Trophoblast cell (in vitro differentiated cells and primary cell): ENCODE measurements around the gene DNMT1.

Experiments used
- DNase-seq, 2 donors: peaks; one replicate each; pipeline ENCODE4 v3.0.0-alpha.2; 2016
- H2AFZ ChIP-seq: 2 replicates; pipeline ENCODE4 v1.6.1; 2013; ENCODE audit warnings: low read length, moderate library complexity, mild to moderate bottlenecking; ENCODE audit not compliant: insufficient read depth, poor library complexity
- H2AK5ac ChIP-seq: 2 replicates; pipeline ENCODE4 v1.6.1; 2013; ENCODE audit warnings: mild to moderate bottlenecking, low read length
- H2BK120ac ChIP-seq: 2 replicates; pipeline ENCODE4 v1.6.1; 2013; ENCODE audit warnings: low read length, mild to moderate bottlenecking, moderate library complexity; ENCODE audit not compliant: insufficient read depth, poor library complexity
- H2BK12ac ChIP-seq: 2 replicates; pipeline ENCODE4 v1.6.1; 2013; ENCODE audit warnings: mild to moderate bottlenecking, low read length, moderate library complexity
- H2BK5ac ChIP-seq: 2 replicates; pipeline ENCODE4 v1.6.1; 2013; ENCODE audit warnings: low read length, low read depth, moderate library complexity, mild to moderate bottlenecking; ENCODE audit not compliant: poor library complexity
- H3K14ac ChIP-seq: 2 replicates; pipeline ENCODE4 v1.6.1; 2013; ENCODE audit warnings: mild to moderate bottlenecking, low read length
- H3K18ac ChIP-seq: 2 replicates; pipeline ENCODE4 v1.6.1; 2013; ENCODE audit warnings: mild to moderate bottlenecking, low read length
- H3K23ac ChIP-seq: 2 replicates; pipeline ENCODE4 v1.6.1; 2013; ENCODE audit warnings: low read length
- H3K27ac ChIP-seq: 2 replicates; pipeline ENCODE4 v1.5.1; 2013; ENCODE audit warnings: low read depth, mild to moderate bottlenecking, inconsistent platforms, low read length, moderate library complexity
- H3K27me3 ChIP-seq: 2 replicates; pipeline ENCODE4 v1.6.1; 2013; ENCODE audit warnings: inconsistent platforms, mild to moderate bottlenecking, low read length, moderate library complexity; ENCODE audit not compliant: insufficient read depth
- H3K36me3 ChIP-seq, 2 experiments: 1 replicate in 1 of 2; 2 replicates in 1 of 2; pipeline ENCODE4 v1.6.1; 2013; ENCODE audit warnings: low read length in 2 of 2, mild to moderate bottlenecking in 2 of 2, moderate library complexity in 1 of 2; ENCODE audit not compliant: insufficient read depth in 2 of 2, control insufficient read depth in 1 of 2
- H3K4ac ChIP-seq: 2 replicates; pipeline ENCODE4 v1.6.1; 2013; ENCODE audit warnings: low read depth, mild to moderate bottlenecking, low read length, moderate library complexity
- H3K4me1 ChIP-seq, 2 experiments: 1 replicate in 1 of 2; 2 replicates in 1 of 2; pipeline ENCODE4 v1.6.1; 2013; ENCODE audit warnings: low read length in 2 of 2, mild to moderate bottlenecking in 2 of 2, moderate library complexity in 1 of 2; ENCODE audit not compliant: insufficient read depth in 2 of 2, control insufficient read depth in 1 of 2
- H3K4me2 ChIP-seq: 2 replicates; pipeline ENCODE4 v1.6.1; 2013; ENCODE audit warnings: inconsistent platforms, mild to moderate bottlenecking, low read length, moderate library complexity
- H3K4me3 ChIP-seq: 2 replicates; pipeline ENCODE4 v1.5.1; 2013; ENCODE audit warnings: mild to moderate bottlenecking, low read depth, low read length, inconsistent platforms
- H3K79me1 ChIP-seq: one replicate; pipeline ENCODE4 v1.6.1; 2013; ENCODE audit warnings: low read length
- H3K79me2 ChIP-seq: 2 replicates; pipeline ENCODE4 v1.6.1; 2013; ENCODE audit warnings: low read length, mild to moderate bottlenecking; ENCODE audit not compliant: control insufficient read depth, insufficient read depth, poor library complexity
- H3K9ac ChIP-seq: 2 replicates; pipeline ENCODE4 v1.6.1; 2013; ENCODE audit warnings: mild to moderate bottlenecking, low read length
- H3K9me3 ChIP-seq: 2 replicates; pipeline ENCODE4 v1.6.1; 2013; ENCODE audit warnings: low read depth, mild to moderate bottlenecking, control low read depth, inconsistent platforms, low read length; ENCODE audit not compliant: insufficient read depth
- H4K12ac ChIP-seq: 2 replicates; pipeline ENCODE4 v1.6.1; 2013; ENCODE audit warnings: low read depth, mild to moderate bottlenecking, low read length, moderate library complexity
- H4K8ac ChIP-seq: 2 replicates; pipeline ENCODE4 v1.6.1; 2013; ENCODE audit warnings: low read depth, mild to moderate bottlenecking, low read length, moderate library complexity
- H4K91ac ChIP-seq: one replicate; pipeline ENCODE4 v1.6.1; 2013; ENCODE audit warnings: low read depth, mild to moderate bottlenecking, low read length, moderate library complexity
- WGBS: extraction: QIAGEN DNeasy Blood & Tissue Kit; methylation state at CpG from one replicate; pipeline ENCODE4 v1.1.7; 2013; ENCODE audit warnings: missing lambda C conversion rate; ENCODE audit not compliant: insufficient read length, insufficient coverage; ENCODE audit errors: extremely low coverage; 5-methylcytosine and 5-hydroxymethylcytosine counted together

The DNMT1 gene

DNA sequence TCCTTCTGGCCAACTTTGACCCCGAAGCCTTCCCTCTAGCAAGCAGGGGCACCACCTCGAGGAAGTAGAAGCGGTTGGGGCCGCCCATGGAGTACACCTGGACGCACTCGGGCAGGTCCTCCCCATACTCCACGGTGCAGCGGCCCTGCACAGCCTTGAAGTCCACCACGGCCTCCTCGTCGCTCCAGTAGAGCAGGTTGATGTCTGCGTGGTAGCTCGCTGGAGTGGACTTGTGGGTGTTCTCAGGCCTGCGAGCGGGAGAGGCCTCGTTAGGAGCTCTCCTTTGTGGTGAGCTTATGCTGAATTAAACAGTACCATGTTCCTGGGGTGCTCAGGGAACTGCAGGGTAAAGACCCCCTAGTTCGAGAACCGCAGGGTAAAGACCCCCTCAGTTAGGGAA is 52.8 kb downstream of the DNMT1 start:
- H3K27me3 ChIP-seq, result no peaks in the 10 kb centered on the region
- H4K8ac ChIP-seq, result no peak overlapping the region
- H3K18ac ChIP-seq, result no peak overlapping the region
- H3K36me3 ChIP-seq, result peaks cover 90 to 98% of the 10 kb centered on the region in 2 experiments
- H3K4me2 ChIP-seq, result no peak overlapping the region
- H3K4ac ChIP-seq, result no peak overlapping the region
- H2BK12ac ChIP-seq, result no peak overlapping the region
- H3K23ac ChIP-seq, result no peak overlapping the region
- no peaks in the 10 kb centered on the region for H3K9me3 ChIP-seq
- no peak overlapping the region for H2AK5ac ChIP-seq
- H2BK5ac ChIP-seq, result no peak overlapping the region
- no CpG with 5 or more reads among the region's 18 CpGs for WGBS
- no peak overlapping the region for H4K91ac ChIP-seq
- no peaks in the 10 kb centered on the region for H3K79me2 ChIP-seq
- no peaks in the 10 kb centered on the region for H3K79me1 ChIP-seq
- H3K14ac ChIP-seq, result no peak overlapping the region
- no peak overlapping the region for H3K4me3 ChIP-seq
- H4K12ac ChIP-seq, result no peak overlapping the region
- no peaks in the 10 kb centered on the region for H3K4me1 ChIP-seq
- H2AFZ ChIP-seq, result no peak overlapping the region
- no peak overlapping the region for H3K9ac ChIP-seq
- no peak for DNase-seq
- no peak overlapping the region for H2BK120ac ChIP-seq
- no peak overlapping the region for H3K27ac ChIP-seq

DNA sequence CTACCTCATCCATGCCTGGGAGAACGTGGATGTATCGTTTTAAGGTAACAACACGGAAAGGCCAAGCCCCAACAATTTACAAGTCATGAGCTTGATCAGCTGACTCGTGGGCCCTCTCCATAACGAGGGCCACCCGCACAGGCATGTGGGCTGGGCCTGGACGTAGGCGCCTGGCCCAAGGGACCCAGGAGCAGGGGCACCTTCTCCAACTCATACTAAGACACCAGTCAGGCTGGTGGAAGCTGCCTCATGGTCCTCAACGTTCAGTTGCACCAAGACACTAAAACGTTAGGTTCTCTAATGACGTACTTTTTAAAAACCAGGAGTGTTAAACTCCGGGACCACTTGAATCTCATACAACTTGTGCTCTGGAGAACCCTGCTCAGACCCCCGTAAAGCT is 53.3 kb downstream of the DNMT1 start:
- no peak for DNase-seq
- no peak overlapping the region for H4K12ac ChIP-seq
- no peak overlapping the region for H2BK5ac ChIP-seq

DNA sequence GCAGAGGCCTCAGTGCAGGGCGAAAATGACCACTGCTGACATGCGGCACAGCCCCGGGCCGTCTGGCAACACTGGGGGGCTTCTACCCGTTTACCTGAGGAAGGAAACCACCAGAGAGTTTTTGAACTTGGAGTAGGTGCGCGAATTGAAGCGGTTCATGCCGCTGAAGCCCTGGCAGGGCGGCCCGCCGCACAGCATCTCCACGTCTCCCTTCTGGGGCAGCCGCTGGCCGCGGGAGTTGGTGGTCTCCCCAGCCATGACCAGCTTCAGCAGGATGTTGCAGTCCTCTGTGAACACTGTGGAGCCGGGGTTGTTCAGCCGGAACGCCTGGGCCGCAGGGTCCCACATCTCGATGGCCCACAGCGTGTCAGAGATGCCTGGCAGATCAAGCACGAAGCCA is 54.8 kb downstream of the DNMT1 start:
- Histone ChIP-seq H2BK12ac (no peak overlapping the region), H3K79me2 (no peaks in the 10 kb centered on the region), H3K4me2 (no peak overlapping the region), H2BK5ac (no peak overlapping the region), H3K9ac (no peak overlapping the region), H3K9me3 (no peaks in the 10 kb centered on the region), H3K79me1 (no peaks in the 10 kb centered on the region), H3K4me3 (no peak overlapping the region), H3K14ac (no peak overlapping the region), H3K4ac (no peak overlapping the region), H3K18ac (no peak overlapping the region), H3K4me1 (no peaks in the 10 kb centered on the region), H3K27me3 (no peaks in the 10 kb centered on the region), H2AFZ (no peak overlapping the region), H4K8ac (no peak overlapping the region), H4K91ac (no peak overlapping the region), H2AK5ac (no peak overlapping the region), H2BK120ac (no peak overlapping the region), H3K36me3 (peaks cover 89 to 95% of the 10 kb centered on the region in 2 experiments), H4K12ac (no peak overlapping the region), H3K27ac (no peak overlapping the region), H3K23ac (no peak overlapping the region)
- no CpG with 5 or more reads among the region's 23 CpGs for WGBS
- no peak for DNase-seq

More for the DNA sequence above, 53.3 kb downstream of the DNMT1 start:
- H3K23ac ChIP-seq, result no peak overlapping the region
- H3K4ac ChIP-seq, result no peak overlapping the region
- no peak overlapping the region for H4K8ac ChIP-seq
- no peak overlapping the region for H2BK120ac ChIP-seq
- H3K4me3 ChIP-seq, result no peak overlapping the region
- no peak overlapping the region for H2BK12ac ChIP-seq
- no peaks in the 10 kb centered on the region for H3K4me1 ChIP-seq
- no peaks in the 10 kb centered on the region for H3K79me1 ChIP-seq
- H3K18ac ChIP-seq, result no peak overlapping the region
- H3K79me2 ChIP-seq, result no peaks in the 10 kb centered on the region
- no peak overlapping the region for H3K4me2 ChIP-seq
- H3K36me3 ChIP-seq, result peaks cover 91 to 97% of the 10 kb centered on the region in 2 experiments
- no CpG with 5 or more reads among the region's 13 CpGs for whole genome bisulfite sequencing
- H3K27ac ChIP-seq, result no peak overlapping the region
- no peaks in the 10 kb centered on the region for H3K9me3 ChIP-seq
- H2AK5ac ChIP-seq, result no peak overlapping the region
- no peak overlapping the region for H3K14ac ChIP-seq
- H2AFZ ChIP-seq, result no peak overlapping the region
- no peak overlapping the region for H3K9ac ChIP-seq
- no peak overlapping the region for H4K91ac ChIP-seq
- no peaks in the 10 kb centered on the region for H3K27me3 ChIP-seq

DNA sequence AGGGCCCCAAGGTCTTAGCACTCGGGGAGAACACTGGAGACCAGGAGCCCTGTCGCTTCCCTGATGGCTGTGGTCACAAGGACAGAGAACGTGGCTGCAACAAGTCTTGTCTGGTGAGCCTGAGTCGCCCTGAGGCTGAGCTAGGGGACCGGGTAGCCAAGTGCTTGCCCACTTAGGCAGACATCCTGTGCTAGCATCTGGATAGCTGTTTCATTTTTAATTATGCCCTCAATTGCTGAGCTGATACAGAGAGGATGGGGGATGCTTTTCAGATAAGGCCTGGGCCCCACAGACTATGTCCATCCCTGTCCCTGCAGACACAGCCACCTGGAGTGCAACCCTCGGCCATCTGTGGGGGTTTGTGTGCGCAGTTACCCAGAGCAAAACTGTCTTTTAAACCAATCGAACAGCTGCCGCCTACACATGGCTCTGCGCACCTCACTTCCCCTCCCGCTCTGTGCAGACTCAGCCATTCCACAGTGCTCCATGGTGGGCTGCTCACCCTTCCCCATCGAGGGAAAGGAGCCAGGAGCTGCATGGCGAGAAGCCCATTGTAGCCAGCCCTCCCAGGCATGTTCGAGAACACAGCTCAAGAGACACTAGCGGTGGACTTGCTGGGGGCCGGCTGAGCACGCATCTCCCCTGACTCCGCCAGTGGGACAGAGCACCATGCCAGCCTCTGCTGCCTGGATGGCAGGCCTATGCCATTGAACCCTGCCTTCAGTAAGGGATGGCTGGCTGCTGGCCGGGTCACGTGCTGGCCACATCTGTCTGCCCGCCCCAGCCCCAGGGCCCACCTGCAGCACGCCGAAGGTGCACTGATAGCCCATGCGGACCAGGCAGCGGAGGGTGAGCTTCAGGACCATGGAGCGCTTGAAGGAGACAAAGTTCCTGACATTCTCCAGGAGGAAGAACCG is 55.6 kb downstream of the DNMT1 start:
- Histone ChIP-seq H2BK120ac (no peak overlapping the region), H4K91ac (no peak overlapping the region), H3K79me2 (no peaks in the 10 kb centered on the region), H4K8ac (no peak overlapping the region), H3K18ac (no peak overlapping the region), H3K27ac (no peak overlapping the region), H3K4me3 (no peak overlapping the region), H2BK5ac (no peak overlapping the region), H3K23ac (no peak overlapping the region), H3K14ac (no peak overlapping the region), H3K4me1 (no peaks in the 10 kb centered on the region), H3K9ac (no peak overlapping the region), H2BK12ac (no peak overlapping the region), H3K36me3 (peaks cover 87 to 94% of the 10 kb centered on the region in 2 experiments), H3K9me3 (no peaks in the 10 kb centered on the region), H2AFZ (no peak overlapping the region), H3K79me1 (no peaks in the 10 kb centered on the region), H4K12ac (no peak overlapping the region), H2AK5ac (no peak overlapping the region), H3K4ac (no peak overlapping the region), H3K27me3 (no peaks in the 10 kb centered on the region), H3K4me2 (no peak overlapping the region)
- no peak for DNase-seq
- WGBS, result no CpG with 5 or more reads among the region's 27 CpGs
